Ascending aorta (tissue), 2 donors: ENCODE data around the gene SLC25A25. TPM values are rescaled to one million over a fixed set of nuclear protein-coding genes. Genes with fewer than 3 reads are reported as not detected.

Experiments used
- DNase-seq, 2 donors: peaks; one replicate each; pipeline ENCODE4 v3.0.0-alpha.2; 2019; ENCODE audit warnings: low spot score in 2 of 2
- H3K27ac ChIP-seq, 2 donors: fragments of 200-600 bp; sonication (generic); one replicate each; pipeline ENCODE4 v1.5.1; 2016 to 2017; ENCODE audit warnings: mild to moderate bottlenecking in 1 of 2
- H3K27me3 ChIP-seq: fragments of 200-600 bp; sonication (generic); one replicate; pipeline ENCODE4 v1.5.1; 2017
- H3K36me3 ChIP-seq, 2 donors: fragments of 200-600 bp; sonication (generic); one replicate each; pipeline ENCODE4 v1.5.1; 2016
- H3K4me1 ChIP-seq, 2 donors: fragments of 200-600 bp; sonication (generic); one replicate each; pipeline ENCODE4 v1.5.1; 2016 to 2017; ENCODE audit warnings: mild to moderate bottlenecking in 1 of 2
- H3K4me3 ChIP-seq, 2 donors: fragments of 200-600 bp; sonication (generic); one replicate each; pipeline ENCODE4 v1.5.1; 2016 to 2017; ENCODE audit warnings: mild to moderate bottlenecking in 1 of 2
- H3K9me3 ChIP-seq, 2 donors: fragments of 200-600 bp; sonication (generic); one replicate each; pipeline ENCODE4 v1.5.1; 2016
- CTCF ChIP-seq, 3 experiments: fragments of 200-600 bp in 2 of 3; fragments of 450-650 bp in 1 of 3; sonication (generic) in 2 of 3; IDR thresholded peaks; one replicate each; pipeline ENCODE4 v1.5.1; 2016 to 2019; ENCODE audit warnings: antibody characterized with exemption in 3 of 3, mild to moderate bottlenecking in 1 of 3, moderate library complexity in 1 of 3
- intact Hi-C: fragments of 100-400 bp; cut with DNase I; formaldehyde crosslinking; loops from one replicate; pipeline ENCODE4 v1.15.1; 2023
- total RNA-seq: library from RNA; depleted of rRNA; stranded (reverse); fragments of >200 nt; gene quantifications from one replicate; pipeline ENCODE4 v1.1.0, GENCODE V29; 2016

SLC25A25 gene
- total RNA-seq, 1 donor from 2014 or later, result 27.4 TPM

GRCh38 chr9:128073253-128073886 lies 5.3 kb downstream of the SLC25A25 start:
- intact Hi-C loops, result no loop called here
- no peaks in the 10 kb centered on the region for H3K27me3 ChIP-seq
- H3K9me3 ChIP-seq, result no peaks in the 10 kb centered on the region
- H3K27ac ChIP-seq, result peak overlapping the region; percentile 95 to 97
- H3K4me3 ChIP-seq, result peak overlapping the region; percentile 3 to 9
- TF ChIP-seq CTCF (IDR thresholded peaks at IDR 0.05), result no peak
- no peak for DNase-seq
- no peaks in the 10 kb centered on the region for H3K36me3 ChIP-seq
- peaks cover 19 to 43% of the 10 kb centered on the region in 2 donors for H3K4me1 ChIP-seq

GRCh38 chr9:128077847-128078503 lies 9.9 kb downstream of the SLC25A25 start:
- H3K4me1 ChIP-seq, result peaks cover 13 to 34% of the 10 kb centered on the region in 2 donors
- TF ChIP-seq CTCF (IDR thresholded peaks at IDR 0.05), result no peak
- no peak overlapping the region for H3K4me3 ChIP-seq
- DNase-seq, result no peak
- intact Hi-C loops, result no loop called here
- H3K36me3 ChIP-seq, result no peaks in the 10 kb centered on the region
- no peaks in the 10 kb centered on the region for H3K27me3 ChIP-seq
- no peak overlapping the region for H3K27ac ChIP-seq
- no peaks in the 10 kb centered on the region for H3K9me3 ChIP-seq

GRCh38 chr9:128078504-128079434 lies 10.7 kb downstream of the SLC25A25 start:
- Histone ChIP-seq H3K36me3 (no peaks in the 10 kb centered on the region), H3K27me3 (no peaks in the 10 kb centered on the region), H3K9me3 (no peaks in the 10 kb centered on the region), H3K4me1 (peaks cover 7 to 26% of the 10 kb centered on the region in 2 donors), H3K4me3 (no peak overlapping the region), H3K27ac (no peak overlapping the region)
- TF ChIP-seq CTCF (IDR thresholded peaks at IDR 0.05), result no peak
- no peak for DNase-seq
- intact Hi-C loops, result no loop called here

- Histone ChIP-seq H3K27ac (no peak overlapping the region), H3K27me3 (no peaks in the 10 kb centered on the region), H3K9me3 (no peaks in the 10 kb centered on the region), H3K36me3 (no peaks in the 10 kb centered on the region), H3K4me1 (peaks cover 4 to 17% of the 10 kb centered on the region in 2 donors), H3K4me3 (no peak overlapping the region)
- intact Hi-C loops, result no loop called here
- no peak for DNase-seq
- TF ChIP-seq CTCF (IDR thresholded peaks at IDR 0.05), result no peak
These were observed 12.2 kb downstream of the SLC25A25 start for GRCh38 chr9:128080206-128080605.

GRCh38 chr9:128081056-128081455 lies 13.0 kb downstream of the SLC25A25 start:
- intact Hi-C loops, result no loop called here
- H3K27me3 ChIP-seq, result no peaks in the 10 kb centered on the region
- DNase-seq, result no peak
- no peak overlapping the region for H3K4me3 ChIP-seq
- TF ChIP-seq CTCF (IDR thresholded peaks at IDR 0.05), result no peak
- peak overlapping the region; percentile 33 to 40 for H3K27ac ChIP-seq
- no peaks in the 10 kb centered on the region for H3K36me3 ChIP-seq
- H3K4me1 ChIP-seq, result peaks cover 4 to 17% of the 10 kb centered on the region in 2 donors
- H3K9me3 ChIP-seq, result no peaks in the 10 kb centered on the region
